A673 (cell line): ENCODE results near the gene PNKD.

ENCODE experiments used
- CTCF ChIP-seq: fragments of 300-800, 200-600 bp; sonication (generic); conservative IDR thresholded peaks from 2 replicates; pipeline ENCODE4 v1.5.1; 2017; ENCODE audit warnings: low read depth, mild to moderate bottlenecking, antibody characterized with exemption, low read length, moderate library complexity, mixed read lengths
- EZH2 ChIP-seq: fragments of 200-600 bp; sonication (generic); IDR thresholded peaks from 2 replicates; pipeline ENCODE4 v1.6.1; 2017; ENCODE audit warnings: borderline replicate concordance, low read depth, mild to moderate bottlenecking, mixed read lengths, antibody characterized with exemption, low read length; ENCODE audit not compliant: poor library complexity, severe bottlenecking

- TF ChIP-seq CTCF (no peak), EZH2 (no peak)
Measured at GRCh38 chr2:218249691-218250090, 20.6 kb upstream of the PNKD start.
